Measurements from ENCODE around the gene OR6C65.
"Not testable (repeated sequence)": the region's sequence is repeated elsewhere in the genome, so short reads cannot be mapped to it uniquely, and the experiment has no call there.

Gene OR6C65

GRCh38 chr12:55400229-55400628, at the start of gene OR6C65:
TSS of gene OR6C65 (plus strand) at chr12:55400529. CDS start at chr12:55400529, 0 bp downstream.
- DNase-seq = no peak

DNA sequence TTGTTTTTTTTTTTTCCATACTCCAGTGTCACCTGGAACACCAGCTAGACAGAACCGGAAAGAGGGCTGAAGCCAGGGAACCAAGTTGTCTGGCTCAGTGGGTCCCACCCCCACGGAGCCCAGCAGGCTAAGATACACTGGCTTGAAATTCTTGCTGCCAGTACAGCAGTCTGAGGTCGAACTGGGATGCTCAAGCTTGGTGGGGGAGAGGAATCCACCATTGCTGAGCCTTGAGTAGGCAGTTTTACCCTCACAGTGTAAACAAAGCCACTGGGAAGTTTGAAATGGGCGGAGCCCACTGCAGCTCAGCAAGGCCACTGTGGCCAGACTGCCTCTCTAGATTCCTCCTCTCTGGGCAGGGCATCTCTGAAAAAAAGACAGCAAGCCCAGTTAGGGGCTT, 45.0 kb upstream of the OR6C65 start:
- not testable (repeated sequence) for DNase-seq

- no peak for DNase-seq
Measured at GRCh38 chr12:55362675-55363074, 37.7 kb upstream of the OR6C65 start, which contains the start of gene OR6C75. TSS of gene OR6C75 (plus strand) at chr12:55362975. CDS start at chr12:55365111, 2,136 bp downstream.

DNA sequence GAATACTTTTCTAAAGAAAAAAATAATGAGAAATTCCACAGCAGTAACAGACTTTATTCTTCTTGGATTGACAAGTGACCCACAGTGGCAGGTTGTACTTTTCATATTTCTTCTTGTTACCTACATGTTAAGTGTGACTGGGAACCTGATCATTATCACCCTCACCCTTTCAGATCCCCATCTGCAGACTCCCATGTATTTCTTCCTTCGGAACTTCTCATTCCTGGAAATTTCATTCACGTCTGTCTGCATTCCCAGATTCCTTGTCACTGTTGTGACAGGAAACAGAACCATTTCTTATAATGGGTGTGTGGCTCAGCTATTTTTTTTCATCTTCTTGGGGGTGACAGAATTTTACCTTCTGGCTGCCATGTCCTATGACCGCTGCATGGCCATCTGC, 35.2 kb upstream of the OR6C65 start:
- DNase-seq = no peak

DNA sequence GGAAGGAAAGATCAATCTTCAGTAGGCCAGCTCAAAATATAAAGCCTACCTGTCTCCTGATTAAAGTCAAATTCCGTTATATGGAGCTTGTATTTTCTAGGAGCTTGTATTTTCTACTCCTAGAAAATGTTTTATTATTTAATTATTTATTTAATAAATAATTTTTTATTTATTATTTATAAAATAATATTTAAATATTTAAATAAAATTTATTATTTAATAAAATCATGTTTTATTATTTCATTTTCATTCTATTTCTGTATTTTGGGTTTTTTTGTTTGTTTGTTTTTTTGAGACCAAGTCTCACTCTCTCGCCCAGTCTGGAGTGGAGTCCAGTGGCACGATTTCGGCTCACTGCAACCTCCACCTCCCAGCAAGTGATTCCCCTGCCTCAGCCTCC, 27.8 kb upstream of the OR6C65 start:
- DNase-seq = no peak

DNA sequence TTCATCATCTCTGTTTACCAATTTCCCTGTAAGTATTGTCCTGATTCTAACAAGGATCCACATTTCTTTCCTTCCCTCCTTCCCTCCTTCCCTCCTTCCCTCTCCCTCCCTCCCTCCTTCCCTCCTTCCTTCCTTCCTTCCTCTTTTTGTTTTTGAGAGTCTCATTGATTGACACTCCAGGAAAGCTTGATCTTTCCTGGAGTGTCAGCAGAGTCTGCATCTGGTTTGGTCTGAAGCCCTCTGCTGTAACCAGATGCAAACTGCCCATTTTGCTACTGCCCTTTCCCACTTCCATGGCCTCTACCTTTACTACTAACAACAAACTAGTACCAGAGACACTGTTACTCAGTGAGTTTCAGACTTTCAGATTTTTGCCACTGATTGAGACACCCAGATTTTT, 14.4 kb upstream of the OR6C65 start:
- no peak for DNase-seq

GRCh38 chr12:55392032-55392795, 8.1 kb upstream of the OR6C65 start:
- no peak for DNase-seq

DNA sequence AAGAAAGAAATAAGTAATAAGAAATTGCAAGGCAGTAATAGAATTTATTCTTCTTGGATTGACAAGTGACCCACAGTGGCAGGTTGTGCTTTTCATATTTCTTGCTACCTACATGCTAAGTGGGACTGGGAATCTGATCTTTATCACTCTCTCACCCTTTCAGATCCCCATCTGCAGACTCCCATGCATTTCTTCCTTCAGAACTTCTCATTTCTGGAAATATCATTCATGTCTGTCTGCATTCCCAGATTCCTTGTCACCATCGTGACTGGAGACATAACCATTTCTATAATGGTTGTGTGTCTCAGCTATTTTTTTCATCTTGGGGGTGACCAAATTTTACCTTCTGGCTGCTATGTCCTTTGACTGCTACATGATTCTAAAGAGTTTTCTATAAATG, 4.0 kb upstream of the OR6C65 start:
- DNase-seq = no peak

DNA sequence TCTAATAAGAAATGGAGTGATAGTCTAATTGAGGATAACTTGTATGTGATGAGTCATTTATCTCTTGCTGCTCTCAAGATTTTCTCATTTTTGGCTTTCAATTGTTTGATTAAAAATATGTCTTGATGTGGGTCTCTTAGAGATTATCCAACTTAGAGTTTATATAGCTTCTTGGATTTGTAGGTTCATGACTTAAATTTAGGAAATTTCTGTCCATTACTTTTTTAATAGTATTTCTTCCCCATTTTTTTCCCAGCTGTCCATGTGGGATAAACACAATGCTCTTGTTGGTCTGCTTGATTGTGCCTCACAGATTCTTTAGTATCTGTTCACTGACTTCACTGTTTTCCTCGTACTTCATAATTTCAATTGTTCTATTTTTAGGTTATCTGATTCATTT, 7.5 kb downstream of the OR6C65 start:
- no peak for DNase-seq

DNA sequence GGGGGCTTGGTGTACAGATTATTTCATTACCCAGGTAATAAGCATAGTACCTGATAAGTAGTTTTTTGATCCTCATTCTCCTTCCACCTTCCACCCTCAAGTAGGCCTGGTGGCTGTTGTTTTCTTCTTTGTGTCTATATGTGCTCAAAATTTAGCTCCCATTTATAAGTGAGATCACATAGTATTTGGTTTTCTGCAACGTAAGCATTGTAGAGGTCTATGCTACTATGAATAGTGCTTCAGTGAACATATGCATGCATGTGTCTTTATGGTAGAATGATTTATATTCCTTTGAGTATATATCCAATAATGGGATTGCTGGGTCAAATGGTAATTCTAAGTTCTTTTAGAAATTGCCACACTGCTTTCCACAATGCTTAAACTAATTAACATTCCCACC, 8.8 kb downstream of the OR6C65 start:
- not testable (repeated sequence) for DNase-seq

DNA sequence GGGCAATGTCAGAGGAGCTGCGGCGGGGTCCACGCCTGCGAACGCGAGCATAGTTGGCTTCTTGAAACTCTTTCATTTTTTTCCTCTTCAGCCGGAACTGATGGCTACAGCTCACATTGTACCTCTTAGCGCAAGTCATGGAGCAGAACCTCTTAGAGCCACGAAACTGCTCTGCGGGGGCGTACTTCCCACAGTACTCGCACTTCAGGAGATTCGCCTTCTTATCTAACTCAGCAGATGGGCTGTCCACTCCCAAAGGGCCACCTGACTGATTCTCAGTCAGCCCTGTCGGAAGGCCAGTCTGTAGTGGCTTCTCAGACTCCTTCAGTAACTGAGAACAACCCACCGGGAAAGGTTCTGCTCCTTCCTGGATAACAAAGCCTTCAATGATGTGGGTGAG, 11.8 kb downstream of the OR6C65 start:
- not testable (repeated sequence) for DNase-seq

GRCh38 chr12:55413498-55414388, 13.4 kb downstream of the OR6C65 start:
- DNase-seq = not testable (repeated sequence)

DNA sequence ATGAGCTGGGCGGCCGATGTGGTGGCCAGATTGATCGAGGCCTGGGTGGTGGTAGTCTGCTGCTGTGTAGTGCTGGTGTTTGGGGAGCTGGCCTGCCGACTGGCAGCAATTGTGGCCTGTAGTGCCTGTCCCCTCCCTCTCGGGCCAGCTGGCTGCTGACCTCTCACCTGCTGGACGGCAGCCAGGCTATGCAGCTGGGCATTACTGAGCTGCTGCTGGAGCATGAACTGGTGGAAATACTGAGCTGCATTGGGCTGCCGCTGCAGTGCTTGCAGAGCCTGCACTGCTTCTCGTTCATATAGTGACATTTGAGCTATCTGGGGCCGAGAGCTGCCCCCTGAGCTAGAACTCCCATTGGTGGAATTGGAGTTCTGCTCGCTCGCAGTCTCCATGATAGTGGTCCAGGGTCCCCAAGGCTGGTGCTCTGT, 14.1 kb downstream of the OR6C65 start:
- not testable (repeated sequence) for DNase-seq

DNA sequence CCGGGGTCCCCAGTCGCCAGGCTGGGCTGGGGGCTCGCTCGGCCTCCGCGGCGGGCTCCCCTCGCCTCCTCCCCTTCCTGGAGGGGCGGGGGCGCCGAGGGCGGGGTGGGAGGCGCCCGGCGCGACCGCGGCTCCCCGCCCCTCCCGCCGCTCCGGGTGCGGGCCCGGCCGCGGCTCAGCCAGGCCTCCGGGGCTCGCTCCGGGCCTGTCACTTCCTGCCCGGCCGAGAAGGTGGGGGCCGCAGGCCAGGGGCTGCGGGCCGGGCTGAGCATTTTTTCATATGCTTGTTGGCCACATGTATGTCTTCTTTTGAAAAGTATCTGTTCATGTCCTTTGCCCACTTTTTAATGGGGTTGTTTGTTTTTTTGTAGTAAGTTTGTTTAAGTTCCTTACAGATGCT, 14.6 kb downstream of the OR6C65 start:
- not testable (repeated sequence) for DNase-seq

DNA sequence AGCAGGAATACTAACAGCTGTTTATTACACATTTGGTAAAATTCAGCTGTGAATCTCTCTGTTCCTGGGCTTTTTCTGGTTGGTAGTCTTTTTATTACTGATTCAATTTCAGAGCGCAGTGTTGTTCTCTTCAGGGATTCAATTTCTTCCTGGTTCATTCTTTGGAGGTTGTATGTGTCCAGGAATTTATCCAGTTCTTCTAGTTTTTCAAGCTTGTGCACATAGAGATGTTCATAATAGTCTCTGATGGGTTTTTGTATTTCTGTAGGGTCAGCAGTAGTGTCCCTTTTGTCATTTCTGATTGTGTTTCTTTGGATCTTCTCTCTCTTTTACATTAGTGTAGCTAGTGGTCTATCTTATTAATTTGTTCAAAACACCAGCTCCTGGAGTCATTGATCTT, 16.6 kb downstream of the OR6C65 start:
- no peak for DNase-seq

DNA sequence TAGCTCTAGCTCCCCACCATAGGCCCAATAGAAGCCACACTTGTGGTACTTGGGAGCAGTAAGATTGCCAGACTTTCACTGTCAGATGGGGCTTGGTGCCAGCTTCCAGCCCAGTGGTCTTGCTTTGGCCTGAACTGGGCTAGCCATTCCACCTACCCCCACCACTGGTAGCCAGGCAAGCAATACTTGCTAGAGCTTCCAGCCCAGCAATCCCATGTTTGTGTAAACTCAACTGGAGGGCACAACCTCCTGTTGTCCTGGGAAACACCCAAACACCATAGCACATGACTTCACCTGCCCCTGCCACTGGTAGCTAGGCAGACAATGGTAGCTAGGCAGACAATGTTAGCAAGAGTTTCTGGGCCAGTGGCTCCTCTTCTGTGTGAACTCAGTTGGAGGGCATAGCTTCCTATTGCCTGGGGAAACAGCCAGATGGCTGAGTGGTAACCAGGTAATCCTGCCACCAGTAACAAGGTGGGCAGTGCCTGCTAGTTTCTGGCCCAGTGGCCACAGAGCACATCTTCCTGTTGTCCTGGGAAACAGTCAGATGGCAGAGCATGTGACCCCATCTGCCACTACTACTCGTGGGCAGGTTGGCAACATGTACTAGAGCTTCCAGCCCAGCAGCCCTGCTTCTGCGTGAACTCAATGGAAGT, 20.1 kb downstream of the OR6C65 start:
- no peak for DNase-seq

DNA sequence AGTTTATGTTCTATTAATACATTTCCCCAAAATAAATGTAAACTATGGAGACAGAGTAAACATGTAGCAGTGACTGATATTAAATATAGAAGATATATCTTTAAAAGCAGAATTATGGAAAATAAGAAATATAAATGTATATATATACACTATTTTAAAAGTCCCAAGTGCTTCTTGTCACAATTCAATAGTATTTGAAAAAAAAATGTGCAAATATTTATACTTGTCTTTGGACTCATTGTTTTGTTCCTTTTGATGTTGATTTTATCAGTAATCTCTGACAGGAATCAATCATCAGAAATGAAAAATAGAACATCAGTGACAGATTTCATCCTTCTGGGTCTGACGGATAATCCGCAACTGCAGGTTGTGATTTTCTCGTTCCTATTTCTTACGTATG, 25.6 kb downstream of the OR6C65 start, which contains the start of gene OR6C76:
TSS of gene OR6C76 (plus strand) at position 301 of the 400 bp plus-strand sequence. CDS start at position 301, 0 bp downstream.
- DNase-seq = no peak

DNA sequence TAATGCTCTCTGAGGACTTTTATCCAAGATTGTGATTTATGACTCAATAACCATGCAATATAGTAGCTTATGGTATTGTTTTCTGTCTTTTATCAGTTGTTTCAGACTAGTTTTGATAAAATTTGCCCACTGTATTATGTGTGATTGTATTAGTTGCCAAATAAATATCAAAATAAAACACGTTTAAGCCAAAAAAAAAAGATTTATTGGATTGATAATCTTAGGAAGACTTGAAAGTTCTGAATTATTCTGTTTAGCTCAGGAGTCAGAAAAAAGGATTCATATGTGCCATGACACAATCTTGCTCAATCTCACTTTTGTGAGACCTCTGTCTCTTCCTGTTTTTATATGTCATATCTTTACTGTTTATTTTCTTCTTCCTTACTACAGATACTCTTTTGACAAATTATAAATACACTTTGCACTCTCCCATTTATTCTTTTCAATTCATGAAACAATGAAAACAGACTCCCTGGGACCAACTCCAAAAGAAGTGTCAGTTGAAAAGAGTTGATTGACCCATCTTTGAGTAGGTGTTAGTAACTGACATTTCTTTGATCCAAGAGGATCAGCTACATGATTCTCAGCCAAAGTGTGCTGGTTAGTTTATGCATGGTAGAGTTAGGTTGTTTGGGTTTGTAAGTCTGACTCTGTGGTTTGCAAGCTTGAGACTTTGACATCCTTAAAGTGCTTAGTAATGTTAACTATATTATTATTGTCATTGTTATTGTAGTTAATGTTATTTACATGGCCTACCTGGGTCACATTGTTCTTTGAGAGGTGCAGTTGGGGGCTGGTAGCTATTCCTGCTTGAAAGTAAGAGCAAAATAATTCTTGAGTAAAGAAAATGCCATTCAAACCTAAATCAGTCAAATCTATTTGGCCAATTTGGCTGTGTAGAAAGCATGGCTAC, 28.3 kb downstream of the OR6C65 start:
- no peak for DNase-seq

GRCh38 chr12:55441233-55441632, 40.9 kb downstream of the OR6C65 start:
- DNase-seq = not testable (repeated sequence)

GRCh38 chr12:55443776-55444175, 43.4 kb downstream of the OR6C65 start, which contains the start of gene OR6C2:
TSS of gene OR6C2 (plus strand) at chr12:55444076. CDS start at chr12:55452214, 8,138 bp downstream.
- no peak for DNase-seq

- no peak for DNase-seq
Measured at GRCh38 chr12:55445357-55445756, 45.0 kb downstream of the OR6C65 start.

- no peak for DNase-seq
Measured at GRCh38 chr12:55446326-55446725, 46.0 kb downstream of the OR6C65 start.
